CD1c-positive myeloid dendritic cell (primary cell): ENCODE results near the gene GPR107.
A peak's percentile ranks its signal among the peaks of the same experiment; 100 is the strongest.

Experiments used
- DNase-seq: peaks from one replicate; pipeline ENCODE4 v3.0.0-alpha.2; 2016; ENCODE audit errors: extremely low spot score

The GPR107 gene

DNA sequence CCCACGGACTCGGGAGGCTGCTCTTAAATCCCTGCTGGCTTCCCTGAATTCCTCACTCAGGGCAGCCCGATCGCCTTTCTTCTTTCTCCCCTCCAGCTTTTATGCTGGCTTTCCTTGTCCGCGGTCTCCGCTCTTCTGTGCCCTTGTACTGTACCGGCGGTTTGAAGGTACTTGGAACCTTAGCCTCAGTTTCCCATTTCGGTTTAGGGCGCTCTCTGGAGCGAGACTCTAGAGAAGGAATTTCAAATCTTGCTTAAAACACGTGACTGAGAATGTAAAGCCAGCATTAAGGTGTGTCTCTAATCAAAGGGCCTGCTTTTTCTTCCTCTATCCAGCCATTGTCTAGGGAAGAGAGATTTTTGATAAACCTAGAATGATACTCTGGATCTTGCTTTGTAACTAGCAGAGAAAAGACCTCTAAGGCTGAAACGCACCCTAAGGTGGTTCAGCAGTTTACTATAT lies 650 bp downstream of the GPR107 start:
- DNase-seq, result no peak

GRCh38 chr9:130054820-130055219 lies 1.1 kb downstream of the GPR107 start:
- no peak for DNase-seq

GRCh38 chr9:130058154-130058553 lies 4.4 kb downstream of the GPR107 start:
- DNase-seq, result no peak

DNA sequence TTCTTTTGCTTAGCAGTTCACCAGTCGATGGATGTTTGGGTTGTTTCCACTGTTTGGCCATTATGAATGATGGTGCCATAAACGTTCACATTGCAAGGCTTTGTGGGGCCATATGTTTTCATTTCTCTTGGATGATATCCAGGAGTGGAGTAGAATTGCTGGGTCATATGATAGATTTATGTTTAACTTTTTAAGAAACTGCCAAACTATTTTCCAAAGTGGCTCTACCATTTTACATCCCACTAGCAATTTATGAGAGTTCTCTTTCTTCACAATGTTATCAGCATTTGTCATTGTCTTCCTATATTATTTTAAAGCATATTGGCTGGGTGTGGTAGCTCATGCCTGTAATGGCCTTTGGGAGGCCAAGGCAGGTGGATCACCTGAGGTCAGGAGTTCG lies 5.2 kb downstream of the GPR107 start:
- DNase-seq, result no peak

GRCh38 chr9:130060296-130060695 lies 6.6 kb downstream of the GPR107 start:
- DNase-seq, result no peak

GRCh38 chr9:130062750-130063149 lies 9.0 kb downstream of the GPR107 start:
- no peak for DNase-seq

DNA sequence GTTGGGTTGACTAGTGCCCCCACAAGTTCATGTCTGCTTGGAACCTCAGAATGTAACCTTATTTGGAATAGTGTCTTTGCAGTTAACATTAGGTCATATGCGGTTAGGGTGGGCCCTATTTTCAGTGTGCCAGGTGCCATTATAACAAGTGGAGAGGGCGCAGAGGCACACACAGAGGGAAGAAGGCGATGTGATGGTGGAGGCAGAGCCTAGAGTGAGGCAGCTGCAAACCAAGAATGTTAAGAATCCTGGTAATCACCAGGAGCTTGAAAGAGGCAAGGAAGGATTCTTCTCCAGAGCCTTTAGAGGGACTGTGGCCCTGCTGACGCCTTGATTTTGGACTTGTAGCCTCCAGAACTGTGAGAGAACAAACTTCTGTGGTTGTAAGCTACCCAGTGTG lies 10.9 kb downstream of the GPR107 start:
- no peak for DNase-seq

GRCh38 chr9:130069048-130069447 lies 15.3 kb downstream of the GPR107 start:
- no peak for DNase-seq

DNA sequence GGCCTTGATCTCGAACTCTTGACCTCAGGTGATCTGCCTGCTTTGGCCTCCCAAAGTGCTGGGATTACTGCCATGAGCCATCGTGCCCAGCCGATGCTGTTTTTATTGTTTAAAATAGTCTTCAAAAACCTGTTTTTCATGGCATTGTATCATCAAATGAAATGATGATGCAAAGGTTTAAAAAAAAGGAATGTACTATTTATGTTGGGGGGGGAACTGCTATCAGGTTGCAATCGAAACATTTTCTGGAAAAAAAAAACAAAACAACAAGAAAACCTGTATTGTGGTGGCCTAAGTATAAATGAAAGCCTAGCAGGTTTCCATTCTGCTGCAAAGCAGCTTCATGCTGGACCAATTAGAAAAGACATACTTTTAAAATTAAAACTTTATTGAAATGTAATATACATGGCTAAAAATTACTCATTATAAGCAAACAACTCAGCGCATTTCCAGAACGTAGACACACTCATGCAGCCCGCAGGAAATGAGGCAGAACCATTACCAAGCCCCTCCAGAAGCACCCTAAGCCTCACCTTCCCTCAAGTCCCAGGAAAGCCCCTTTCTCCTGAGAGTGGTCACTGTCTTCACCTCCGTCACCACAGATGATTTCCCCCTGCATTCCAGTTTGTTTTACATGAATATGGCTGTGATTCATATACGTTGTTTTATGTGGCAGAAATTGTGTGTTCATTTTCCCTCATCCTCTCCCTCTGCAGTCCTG lies 19.0 kb downstream of the GPR107 start:
- no peak for DNase-seq

DNA sequence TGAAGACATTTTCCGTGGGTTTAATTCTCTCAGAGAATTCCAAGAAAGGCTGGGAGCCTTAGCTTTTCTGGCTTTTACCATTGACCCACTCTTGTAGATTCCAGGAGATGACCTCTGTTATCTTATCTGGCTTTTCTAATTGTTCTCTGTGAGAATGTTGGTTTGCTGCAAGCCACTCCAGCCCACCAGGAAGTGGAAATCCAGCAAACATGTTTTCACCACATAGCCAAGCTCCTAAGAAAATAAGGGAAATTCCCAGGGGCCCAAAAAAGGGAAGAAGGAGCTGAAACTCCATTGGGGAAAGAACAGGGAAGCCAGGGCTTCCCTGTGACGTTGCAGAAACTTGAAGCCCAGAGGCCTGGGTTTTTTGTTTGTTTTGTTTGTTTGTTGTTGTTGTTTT lies 19.7 kb downstream of the GPR107 start:
- peak; percentile 93 for DNase-seq

GRCh38 chr9:130078547-130078946 lies 24.8 kb downstream of the GPR107 start:
- DNase-seq, result no peak

GRCh38 chr9:130084337-130084736 lies 30.6 kb downstream of the GPR107 start:
- DNase-seq, result no peak

- no peak for DNase-seq
These were observed 34.3 kb downstream of the GPR107 start for GRCh38 chr9:130088051-130088450.

- no peak for DNase-seq
These were observed 35.4 kb downstream of the GPR107 start for GRCh38 chr9:130089141-130089540.

- DNase-seq, result no peak
These were observed 37.2 kb downstream of the GPR107 start for GRCh38 chr9:130090915-130091314.

- no peak for DNase-seq
These were observed 39.2 kb downstream of the GPR107 start for GRCh38 chr9:130092910-130093309.

DNA sequence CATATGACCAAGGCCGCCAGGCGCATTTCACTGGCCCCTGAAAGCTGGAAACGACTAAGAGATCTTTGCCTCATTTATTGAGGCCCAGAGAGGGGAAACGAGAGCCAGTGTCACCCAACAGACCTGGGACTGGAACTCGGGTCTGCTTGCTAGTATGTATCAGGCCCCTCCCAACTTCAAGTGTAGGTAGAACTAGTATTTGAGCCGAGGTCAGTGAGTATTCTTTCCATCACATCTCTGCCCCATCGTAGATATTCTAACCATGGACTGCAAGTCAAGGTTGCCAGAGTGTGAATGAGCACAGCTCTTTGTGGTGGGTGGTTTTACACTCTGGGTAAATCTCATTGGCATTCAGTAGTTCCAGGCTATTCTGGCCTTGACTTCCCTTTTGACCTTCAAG lies 42.2 kb downstream of the GPR107 start:
- no peak for DNase-seq

- no peak for DNase-seq
These were observed 47.0 kb downstream of the GPR107 start for GRCh38 chr9:130100681-130101080.

- DNase-seq, result no peak
These were observed 48.2 kb downstream of the GPR107 start for GRCh38 chr9:130101915-130102314.

DNA sequence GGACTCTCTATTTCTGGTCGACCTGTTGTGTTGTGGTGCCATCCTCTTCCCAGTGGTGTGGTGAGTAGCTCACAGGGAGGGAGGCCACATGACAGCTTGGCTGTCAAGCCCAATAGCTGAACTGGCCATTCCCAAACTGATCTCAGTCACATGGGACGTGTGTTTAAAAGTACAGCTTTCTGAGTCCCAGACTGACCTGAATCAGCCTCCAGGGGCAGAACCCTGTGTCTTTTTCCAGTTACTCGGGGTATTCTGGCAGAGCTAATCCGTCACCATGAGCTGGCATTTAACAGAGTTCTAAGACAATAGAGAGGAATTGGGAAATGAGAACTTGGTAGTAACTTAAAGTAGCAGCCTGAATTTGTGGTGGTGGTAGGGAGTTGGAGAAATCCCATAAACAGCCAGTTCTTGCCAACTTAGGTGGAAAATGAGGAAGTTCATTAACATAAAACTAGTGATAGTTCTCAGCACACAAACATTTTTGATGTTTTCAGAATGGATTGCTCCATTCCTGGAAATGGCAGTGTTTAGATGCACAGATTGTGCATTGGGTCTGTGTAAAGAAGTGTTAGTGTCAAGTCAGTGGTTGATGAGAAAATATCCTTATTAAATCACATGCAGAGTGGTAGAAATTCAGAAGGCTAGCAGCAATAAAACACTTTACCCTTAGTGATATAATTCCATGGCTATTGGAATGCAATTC lies 50.9 kb downstream of the GPR107 start:
- DNase-seq, result peak; percentile 58

DNA sequence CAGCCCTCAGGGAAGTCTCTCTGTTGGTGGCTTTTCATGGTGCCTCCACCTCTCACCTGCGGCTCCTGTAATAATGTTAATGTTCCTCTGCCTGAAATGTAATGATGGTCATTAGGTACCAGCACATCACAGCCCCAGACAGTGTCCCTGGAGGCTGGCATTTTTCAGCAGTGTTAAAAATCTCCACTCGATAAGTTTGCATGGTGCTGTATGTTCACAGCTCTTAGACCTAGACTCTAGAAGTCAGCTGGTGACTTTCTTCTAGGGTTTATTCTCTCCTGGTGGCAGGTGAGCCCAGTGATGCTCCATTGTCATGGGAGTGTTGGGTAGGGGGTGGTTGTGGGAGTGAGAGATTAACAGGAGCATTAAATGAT lies 53.1 kb downstream of the GPR107 start:
- no peak for DNase-seq

GRCh38 chr9:130107234-130107861 lies 53.6 kb downstream of the GPR107 start:
- peak; percentile 84 for DNase-seq

DNA sequence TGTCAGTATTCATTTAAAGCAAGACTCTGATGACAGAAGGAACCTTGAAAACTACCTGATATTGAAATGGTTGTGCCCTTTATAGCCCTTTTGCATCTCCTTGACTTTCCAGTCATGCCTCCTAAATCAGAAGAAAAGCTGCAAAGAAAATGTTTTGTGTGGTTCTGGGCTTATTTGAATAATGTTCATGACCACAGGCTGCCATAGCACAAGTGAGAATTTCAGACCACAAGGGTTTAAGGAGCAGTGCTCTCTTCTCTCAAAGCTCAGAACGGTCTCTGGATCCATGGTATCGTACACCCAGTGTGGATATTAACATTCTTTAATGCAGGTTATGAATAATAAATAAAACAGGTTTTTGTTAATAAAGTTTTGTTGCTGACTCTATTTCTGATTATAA lies 54.2 kb downstream of the GPR107 start:
- no peak for DNase-seq
